Esophagus squamous epithelium (tissue), 5 donors: ENCODE measurements around the gene PGC. TPM values are rescaled to one million over a fixed set of nuclear protein-coding genes. Genes with fewer than 3 reads are reported as not detected.
A peak's percentile ranks its signal among the peaks of the same experiment; 100 is the strongest.

ENCODE experiments used
- DNase-seq: peaks from one replicate; lab custom pipeline; 2025; lab: John Stamatoyannopoulos, UW
- H3K27ac ChIP-seq, 4 donors: fragments of 200-600 bp; sonication (generic); one replicate each; pipeline ENCODE4 v1.5.1; 2016 to 2019; ENCODE audit warnings: mild to moderate bottlenecking in 1 of 4
- H3K27me3 ChIP-seq, 4 donors: fragments of 200-600 bp; sonication (generic); 1 replicate in 3 of 4; 2 replicates in 1 of 4; pipeline versions ENCODE4 v1.5.1 to v1.6.0; 2017 to 2021; ENCODE audit warnings: antibody characterized with exemption in 1 of 4
- H3K36me3 ChIP-seq, 3 donors: fragments of 200-600 bp; sonication (generic); one replicate each; pipeline ENCODE4 v1.5.1; 2016 to 2019
- H3K4me1 ChIP-seq, 3 donors: fragments of 200-600 bp; sonication (generic); one replicate each; pipeline ENCODE4 v1.5.1; 2017 to 2019
- H3K4me3 ChIP-seq, 4 donors: fragments of 200-600 bp; sonication (generic); 1 replicate in 3 of 4; 2 replicates in 1 of 4; pipeline ENCODE4 v1.5.1; 2016 to 2019; ENCODE audit warnings: mild to moderate bottlenecking in 2 of 4, moderate library complexity in 1 of 4
- H3K9me3 ChIP-seq, 3 donors: fragments of 200-600 bp; sonication (generic); one replicate each; pipeline ENCODE4 v1.5.1; 2016 to 2019
- CTCF ChIP-seq, 6 experiments: fragments of 450-650 bp in 4 of 6; fragments of 200-600 bp in 2 of 6; sonication (generic) in 2 of 6; IDR thresholded peaks; one replicate each; pipeline ENCODE4 v1.5.1; 2016 to 2019; ENCODE audit warnings: antibody characterized with exemption in 6 of 6, mild to moderate bottlenecking in 4 of 6, moderate library complexity in 4 of 6
- POLR2A ChIP-seq, 4 donors: fragments of 450-650 bp; IDR thresholded peaks; one replicate each; pipeline ENCODE4 v1.6.1; 2017; ENCODE audit warnings: antibody characterized with exemption in 4 of 4, mild to moderate bottlenecking in 4 of 4, moderate library complexity in 3 of 4
- WGBS, 2 donors: methylation state at CpG; one replicate each; pipeline ENCODE4 v1.1.5; 2018; 5-methylcytosine and 5-hydroxymethylcytosine counted together
- intact Hi-C: fragments of 100-400 bp; cut with DNase I; formaldehyde crosslinking; loops from one replicate; pipeline ENCODE4 v1.15.0; 2022
- total RNA-seq, 4 donors: library from RNA; depleted of rRNA; stranded (reverse); fragments of >200 nt; gene quantifications; one replicate each; pipeline ENCODE4 v1.1.0, GENCODE V29; 2016
- donor health status: DM: yes; HTN: yes; CAD: no.

PGC gene
- total RNA-seq, 4 donors from 2014 or later, result 0.95 TPM; not detected in 3

GRCh38 chr6:41699063-41699462 lies 48.1 kb downstream of the PGC start:
- Histone ChIP-seq H3K27ac (peak overlapping the region in 3 of 4 donors; percentile 0 to 55 (median 38)), H3K4me1 (peaks cover 7 to 32% (median 11%) of the 10 kb centered on the region in 3 donors), H3K4me3 (no peak overlapping the region), H3K27me3 (no peaks in the 10 kb centered on the region), H3K9me3 (no peaks in the 10 kb centered on the region), H3K36me3 (peaks cover 0 to 34% (median 0%) of the 10 kb centered on the region in 3 donors)
- no peak for TF ChIP-seq CTCF (IDR thresholded peaks at IDR 0.05)
- no peak for TF ChIP-seq POLR2A (IDR thresholded peaks at IDR 0.05)
- no peak for DNase-seq
- 75 to 83% methylated on average over 2 of the region's 2 CpGs for WGBS, 2 donors
- intact Hi-C loops, result no loop called here

GRCh38 chr6:41697861-41698781 lies 49.1 kb downstream of the PGC start:
- Histone ChIP-seq H3K27ac (peak overlapping the region; percentile 0 to 55 (median 26)), H3K27me3 (no peaks in the 10 kb centered on the region), H3K36me3 (peaks cover 0 to 32% (median 0%) of the 10 kb centered on the region in 3 donors), H3K9me3 (no peaks in the 10 kb centered on the region), H3K4me1 (peaks cover 10 to 41% (median 15%) of the 10 kb centered on the region in 3 donors), H3K4me3 (no peak overlapping the region)
- TF ChIP-seq CTCF (IDR thresholded peaks at IDR 0.05), result no peak
- TF ChIP-seq POLR2A (IDR thresholded peaks at IDR 0.05), result no peak
- intact Hi-C loops, result no loop called here
- no peak for DNase-seq
- 65 to 79% methylated on average over 13 to 14 of the region's 15 CpGs for WGBS, 2 donors

GRCh38 chr6:41696788-41697187 lies 50.4 kb downstream of the PGC start:
- H3K9me3 ChIP-seq, result no peaks in the 10 kb centered on the region
- H3K4me3 ChIP-seq, result no peak overlapping the region
- peaks cover 0 to 18% (median 0%) of the 10 kb centered on the region in 3 donors for H3K36me3 ChIP-seq
- 89 to 94% methylated on average over 6 of the region's 6 CpGs for WGBS, 2 donors
- TF ChIP-seq POLR2A (IDR thresholded peaks at IDR 0.05) (no peak), CTCF (IDR thresholded peaks at IDR 0.05) (no peak)
- peaks cover 10 to 46% (median 15%) of the 10 kb centered on the region in 3 donors for H3K4me1 ChIP-seq
- DNase-seq, result no peak
- no peaks in the 10 kb centered on the region for H3K27me3 ChIP-seq
- no peak overlapping the region for H3K27ac ChIP-seq
- intact Hi-C loops, result no loop called here

- no peaks in the 10 kb centered on the region for H3K9me3 ChIP-seq
- no peaks in the 10 kb centered on the region for H3K27me3 ChIP-seq
- DNase-seq, result no peak
- H3K36me3 ChIP-seq, result peaks cover 0 to 23% (median 4%) of the 10 kb centered on the region in 3 donors
- no peak for TF ChIP-seq POLR2A (IDR thresholded peaks at IDR 0.05)
- no peak for TF ChIP-seq CTCF (IDR thresholded peaks at IDR 0.05)
- intact Hi-C loops, result no loop called here
- H3K27ac ChIP-seq, result no peak overlapping the region
- 80 to 94% methylated on average over 1 to 5 of the region's 6 CpGs for WGBS, 2 donors
- H3K4me3 ChIP-seq, result no peak overlapping the region
- H3K4me1 ChIP-seq, result peaks cover 10 to 46% (median 15%) of the 10 kb centered on the region in 3 donors
Measured at GRCh38 chr6:41695825-41696224, 51.4 kb downstream of the PGC start.
